ENCODE results near the gene ARHGEF7.

Gene ARHGEF7

DNA sequence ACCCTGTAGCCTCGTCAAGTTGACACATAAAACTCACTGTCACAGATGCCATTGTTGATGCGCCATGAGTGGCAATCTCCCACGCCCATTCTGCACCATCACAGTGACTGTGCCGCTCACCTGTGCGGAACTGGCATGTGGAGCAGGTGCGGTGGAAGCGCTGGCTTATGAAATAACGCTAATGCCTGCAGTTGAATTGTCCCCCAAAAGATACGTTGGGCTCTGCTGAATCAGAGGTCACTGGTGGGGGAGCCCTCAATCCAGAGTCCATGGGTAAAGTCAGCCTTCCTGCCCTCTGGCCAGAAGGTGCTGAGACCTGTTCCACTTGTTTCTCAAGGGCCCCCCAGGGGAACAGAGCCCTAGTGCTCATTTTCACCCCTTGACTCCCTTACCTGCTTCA, 2.9 kb upstream of the ARHGEF7 start:
- no peak overlapping the region for H3K4me3 ChIP-seq (ENCODE audit: insufficient read depth, low read length, poor library complexity, severe bottlenecking)
- H3K27ac ChIP-seq (ENCODE audit: low read depth, low read length) = no peak overlapping the region
- H3K79me2 ChIP-seq (ENCODE audit: insufficient read depth, low read length) = no peaks in the 10 kb centered on the region
- no peak overlapping the region for H3K9ac ChIP-seq (ENCODE audit: low read length)
- H3K9me2 ChIP-seq (replicated peaks; ENCODE audit: insufficient read depth, low read length) = no peaks in the 10 kb centered on the region
- H4K20me1 ChIP-seq (ENCODE audit: low read depth, low read length) = no peaks in the 10 kb centered on the region
- TF ChIP-seq EZH2phosphoT487 (conservative IDR thresholded peaks at IDR 0.05; ENCODE audit: low read length) = no peak
- TF ChIP-seq, protein P1, sequence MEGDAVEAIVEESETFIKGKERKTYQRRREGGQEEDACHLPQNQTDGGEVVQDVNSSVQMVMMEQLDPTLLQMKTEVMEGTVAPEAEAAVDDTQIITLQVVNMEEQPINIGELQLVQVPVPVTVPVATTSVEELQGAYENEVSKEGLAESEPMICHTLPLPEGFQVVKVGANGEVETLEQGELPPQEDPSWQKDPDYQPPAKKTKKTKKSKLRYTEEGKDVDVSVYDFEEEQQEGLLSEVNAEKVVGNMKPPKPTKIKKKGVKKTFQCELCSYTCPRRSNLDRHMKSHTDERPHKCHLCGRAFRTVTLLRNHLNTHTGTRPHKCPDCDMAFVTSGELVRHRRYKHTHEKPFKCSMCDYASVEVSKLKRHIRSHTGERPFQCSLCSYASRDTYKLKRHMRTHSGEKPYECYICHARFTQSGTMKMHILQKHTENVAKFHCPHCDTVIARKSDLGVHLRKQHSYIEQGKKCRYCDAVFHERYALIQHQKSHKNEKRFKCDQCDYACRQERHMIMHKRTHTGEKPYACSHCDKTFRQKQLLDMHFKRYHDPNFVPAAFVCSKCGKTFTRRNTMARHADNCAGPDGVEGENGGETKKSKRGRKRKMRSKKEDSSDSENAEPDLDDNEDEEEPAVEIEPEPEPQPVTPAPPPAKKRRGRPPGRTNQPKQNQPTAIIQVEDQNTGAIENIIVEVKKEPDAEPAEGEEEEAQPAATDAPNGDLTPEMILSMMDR (IDR thresholded peaks at IDR 0.05; ENCODE audit: insufficient read depth, low read length, poor library complexity, severe bottlenecking) = no peak
- H3K27me3 ChIP-seq (ENCODE audit: low read length) = no peaks in the 10 kb centered on the region
- H3F3A ChIP-seq (ENCODE audit: insufficient read depth) = no peaks in the 10 kb centered on the region
- no peak overlapping the region for H2AFZ ChIP-seq (ENCODE audit: low read depth, low read length, severe bottlenecking)
- no peaks in the 10 kb centered on the region for H3K36me3 ChIP-seq (ENCODE audit: low read length)
- no peak overlapping the region for H3K4me2 ChIP-seq (ENCODE audit: low read depth, low read length, poor library complexity, severe bottlenecking)
- no peaks in the 10 kb centered on the region for H3K9me3 ChIP-seq (ENCODE audit: insufficient read depth, low read length)

DNA sequence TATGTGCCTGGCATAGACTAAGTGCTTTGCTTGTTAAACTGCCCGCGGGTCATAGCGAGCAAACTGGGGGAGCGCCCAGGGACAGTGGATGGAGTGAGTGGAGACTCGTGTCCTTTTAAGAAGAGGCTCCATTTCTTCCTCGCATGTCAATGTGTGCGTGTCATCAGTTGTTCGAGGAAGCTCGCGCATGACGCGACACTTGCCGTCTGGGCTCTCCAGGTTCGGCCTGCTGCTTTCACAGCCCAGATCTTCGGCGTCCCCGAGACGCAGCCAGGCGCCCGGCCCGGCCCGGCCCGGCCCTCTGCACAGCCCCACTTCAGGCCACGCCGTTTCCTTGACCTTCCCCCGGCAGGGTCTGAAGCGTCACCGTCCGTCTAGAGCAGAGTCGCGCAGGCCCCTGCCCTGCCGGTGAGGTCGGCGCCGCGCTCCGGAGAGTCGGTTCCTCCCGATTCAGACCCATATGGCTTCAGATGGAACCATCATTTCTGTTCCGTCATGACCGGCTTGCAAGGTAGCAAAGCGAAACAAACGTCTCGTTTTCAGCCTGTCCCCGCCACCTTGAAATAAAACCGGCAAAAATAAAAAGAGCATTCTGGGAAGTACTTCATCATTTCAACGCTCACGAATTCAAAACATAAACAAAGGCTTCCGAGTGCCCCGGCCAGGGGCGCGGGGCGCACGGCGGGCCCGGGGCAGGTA, 599 bp upstream of the ARHGEF7 start:
- no peaks in the 10 kb centered on the region for H4K20me1 ChIP-seq (ENCODE audit: low read depth, low read length)
- peak overlapping the region; percentile 10 for H3K4me3 ChIP-seq (ENCODE audit: insufficient read depth, low read length, poor library complexity, severe bottlenecking)
- no peaks in the 10 kb centered on the region for H3K9me2 ChIP-seq (replicated peaks; ENCODE audit: insufficient read depth, low read length)
- no peaks in the 10 kb centered on the region for H3F3A ChIP-seq (ENCODE audit: insufficient read depth)
- no peak overlapping the region; the same call in 1 of the 2 replicates for H3K9ac ChIP-seq (ENCODE audit: low read length)
- no peak overlapping the region for H3K27ac ChIP-seq (ENCODE audit: low read depth, low read length)
- no peaks in the 10 kb centered on the region for H3K9me3 ChIP-seq (ENCODE audit: insufficient read depth, low read length)
- no peaks in the 10 kb centered on the region for H3K79me2 ChIP-seq (ENCODE audit: insufficient read depth, low read length)
- peak overlapping the region; percentile 45 for H3K4me2 ChIP-seq (ENCODE audit: low read depth, low read length, poor library complexity, severe bottlenecking)
- H3K27me3 ChIP-seq (ENCODE audit: low read length) = no peaks in the 10 kb centered on the region
- no peaks in the 10 kb centered on the region for H3K36me3 ChIP-seq (ENCODE audit: low read length)
- H2AFZ ChIP-seq (ENCODE audit: low read depth, low read length, severe bottlenecking) = no peak overlapping the region
- TF ChIP-seq, protein P1 (IDR thresholded peaks at IDR 0.05; ENCODE audit: insufficient read depth, low read length, poor library complexity, severe bottlenecking) = no peak
- TF ChIP-seq EZH2phosphoT487 (conservative IDR thresholded peaks at IDR 0.05; ENCODE audit: low read length) = peak; percentile 21; the same call in 1 of the 2 replicates

DNA sequence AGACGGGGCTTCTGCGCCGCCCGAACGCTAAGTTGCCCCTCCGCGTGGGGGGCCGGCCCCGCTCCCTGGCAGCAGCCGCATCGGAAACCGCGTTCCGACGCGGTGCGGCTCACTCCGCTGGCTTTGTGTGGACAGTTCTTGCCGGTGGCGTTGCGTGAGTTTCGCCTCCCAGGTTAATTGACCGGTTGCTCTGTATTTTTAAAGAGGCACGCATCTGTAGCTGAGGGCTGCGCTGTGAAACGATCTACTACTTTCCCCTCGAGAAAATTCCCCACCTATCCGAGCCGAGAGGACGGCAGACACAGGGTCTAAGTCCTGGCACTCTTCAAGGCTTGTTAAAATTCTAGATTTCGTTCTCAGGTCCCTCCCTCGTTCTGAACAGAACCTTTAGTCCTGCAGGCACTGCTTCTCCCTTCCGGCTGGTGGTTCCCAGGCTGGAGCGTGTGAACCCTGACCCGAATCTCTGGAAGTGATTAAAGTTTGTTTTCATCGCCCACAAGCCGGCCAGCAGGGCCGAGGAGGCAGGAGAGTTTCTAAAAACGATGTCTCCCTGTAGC, 933 bp downstream of the ARHGEF7 start:
- Histone ChIP-seq H2AFZ (ENCODE audit: low read depth, low read length, severe bottlenecking) (no peak overlapping the region), H3K4me3 (ENCODE audit: insufficient read depth, low read length, poor library complexity, severe bottlenecking) (no peak overlapping the region)

More for the DNA sequence above, 933 bp downstream of the ARHGEF7 start:
- H3K9ac ChIP-seq (ENCODE audit: low read length) = no peak overlapping the region
- no peak overlapping the region for H3K4me2 ChIP-seq (ENCODE audit: low read depth, low read length, poor library complexity, severe bottlenecking)
- no peaks in the 10 kb centered on the region for H3F3A ChIP-seq (ENCODE audit: insufficient read depth)
- no peak overlapping the region for H3K27ac ChIP-seq (ENCODE audit: low read depth, low read length)
- TF ChIP-seq, protein P1 (IDR thresholded peaks at IDR 0.05; ENCODE audit: insufficient read depth, low read length, poor library complexity, severe bottlenecking) = no peak
- H3K9me3 ChIP-seq (ENCODE audit: insufficient read depth, low read length) = no peaks in the 10 kb centered on the region
- H3K79me2 ChIP-seq (ENCODE audit: insufficient read depth, low read length) = no peaks in the 10 kb centered on the region
- H3K27me3 ChIP-seq (ENCODE audit: low read length) = no peaks in the 10 kb centered on the region
- H3K9me2 ChIP-seq (replicated peaks; ENCODE audit: insufficient read depth, low read length) = no peaks in the 10 kb centered on the region
- H4K20me1 ChIP-seq (ENCODE audit: low read depth, low read length) = no peaks in the 10 kb centered on the region
- H3K36me3 ChIP-seq (ENCODE audit: low read length) = no peaks in the 10 kb centered on the region

All from SU-DHL-6 (cell line).